ENCODE data around the gene CARS1. TPM values are rescaled to one million over a fixed set of nuclear protein-coding genes. Genes with fewer than 3 reads are reported as not detected.

The CARS1 gene
- total and polyA plus RNA-seq, 2 of the 4 experiments (the other 2 are of a cell fraction): 72.7 to 78.3 TPM

DNA sequence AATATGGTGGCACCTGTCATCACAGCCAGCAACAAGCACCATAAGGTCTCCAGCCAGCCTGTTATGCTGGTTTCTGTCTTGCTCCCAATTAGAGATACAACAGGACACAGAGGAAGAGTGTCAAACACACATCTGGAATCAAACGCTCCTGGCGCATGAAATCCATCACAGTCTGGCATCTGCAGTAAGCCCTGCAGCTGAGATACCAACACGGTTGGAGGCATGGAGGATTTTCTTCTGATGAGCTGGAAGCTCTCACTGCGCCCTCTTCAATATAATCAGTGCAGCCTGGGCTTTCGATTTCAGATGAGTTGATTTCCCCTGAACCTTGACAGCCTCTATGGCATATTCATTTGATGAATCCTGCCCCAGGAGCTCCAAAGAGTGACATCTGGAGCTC, 27.8 kb upstream of the CARS1 start:
- no peak overlapping the region for H3K14ac ChIP-seq (replicated peaks; ENCODE audit: low read depth, low read length)
- H2BK5ac ChIP-seq (ENCODE audit: low read depth, low read length, poor library complexity, severe bottlenecking): no peak overlapping the region
- H2BK15ac ChIP-seq (ENCODE audit: low read depth, low read length): no peak overlapping the region
- no peaks in the 10 kb centered on the region for H3K79me1 ChIP-seq (ENCODE audit: low read depth in 1 of 2, low read length in 2 of 2)
- no peak overlapping the region for H3K27ac ChIP-seq (ENCODE audit: insufficient read depth, low read length)
- no TSS peak for BruUV-seq (replicated peaks)
- DNase-seq (no peak), ATAC-seq (ENCODE audit: low read depth) (no peak)
- in situ Hi-C loops (cut with MboI; ENCODE audit: low sequenced_read_pairs): no loop called here
- no peak overlapping the region for H4K8ac ChIP-seq (ENCODE audit: low read depth in 2 of 2, low read length in 2 of 2)
- no peak overlapping the region for H3K18ac ChIP-seq (ENCODE audit: low read depth, low read length)
- H3K4me1 ChIP-seq (ENCODE audit: control insufficient read depth, insufficient read depth, low read length): no peaks in the 10 kb centered on the region; the same call in 1 of the 2 replicates
- no peak overlapping the region for H4K5ac ChIP-seq (ENCODE audit: low read depth, low read length)
- no peak overlapping the region for H3K23ac ChIP-seq (ENCODE audit: low read depth, low read length)
- 0 out of 2 replicates have a peak, but pooled peaks cover 1% of the 10 kb centered on the region for H3K27me3 ChIP-seq (ENCODE audit: control insufficient read depth, insufficient read depth, low read length)
- no peak overlapping the region for H3K9ac ChIP-seq (ENCODE audit: low read depth, low read length)
- intact Hi-C loops (cut with micrococcal nuclease): no loop called here
- no peaks in the 10 kb centered on the region for H3K9me1 ChIP-seq (ENCODE audit: insufficient read depth, low read length)
- no peak overlapping the region for H4K91ac ChIP-seq (ENCODE audit: insufficient read depth, low read depth, low read length)
- dilution Hi-C loops (cut with HindIII; ENCODE audit: low sequenced_read_pairs, unreplicated experiment): no loop called here
- H3K9me3 ChIP-seq (ENCODE audit: control insufficient read depth, insufficient read depth, low read length): no peaks in the 10 kb centered on the region
- H2BK20ac ChIP-seq (ENCODE audit: low read depth, low read length): no peak overlapping the region
- no peak overlapping the region for H3K4me3 ChIP-seq (ENCODE audit: insufficient read depth, low read depth, low read length)
- H4K20me1 ChIP-seq (ENCODE audit: insufficient read depth, low read length): no peaks in the 10 kb centered on the region; the same call in 1 of the 2 replicates
- H3K4me2 ChIP-seq (ENCODE audit: low read depth, low read length): no peak overlapping the region
- H3K36me3 ChIP-seq (ENCODE audit: control insufficient read depth, insufficient read depth, low read length): peaks cover 10% of the 10 kb centered on the region; the same call in 1 of the 2 replicates
- H2AFZ ChIP-seq (replicated peaks; ENCODE audit: low read length, poor library complexity): no peak overlapping the region
- no peak overlapping the region for H3K4ac ChIP-seq (ENCODE audit: low read depth, low read length)
- H2BK120ac ChIP-seq (ENCODE audit: low read depth, low read length): no peak overlapping the region
- CTCF ChIA-PET: interaction anchor here (0.6 kb wide), 1 partner anchor 311 kb away, joined by 3 read pairs; no protein-coding TSS in a partner anchor
- H2AK9ac ChIP-seq (replicated peaks; ENCODE audit: low read depth, low read length, poor library complexity): no peak overlapping the region
- WGBS, 2 experiments (ENCODE audit: extremely low coverage in 2 of 2, insufficient read length in 1 of 2): 67% methylated on average over 5 of the region's 5 CpGs; no CpG with 5 or more reads in 1 of the 2 experiments
- no peak overlapping the region for H2AK5ac ChIP-seq (ENCODE audit: low read depth, low read length)
- POLR2A ChIA-PET (ENCODE audit: unreplicated experiment): no interaction called here
- no peak overlapping the region for H3K56ac ChIP-seq (ENCODE audit: extremely low read depth, insufficient read depth, low read length)
- TF ChIP-seq RCOR1 (IDR thresholded peaks at IDR 0.05; ENCODE audit: insufficient replicate concordance, low read length) (no peak), CEBPB (IDR thresholded peaks at IDR 0.05; ENCODE audit: low read depth, low read length) (no peak), RAD21 (IDR thresholded peaks at IDR 0.05; ENCODE audit: low read length) (no peak), BHLHE40 (IDR thresholded peaks at IDR 0.05; ENCODE audit: low read depth, low read length) (no peak)

Data from IMR-90 (cell line).